ENCODE results near the gene GALNT3.
A peak's percentile ranks its signal among the peaks of the same experiment; 100 is the strongest.

Gene GALNT3

DNA sequence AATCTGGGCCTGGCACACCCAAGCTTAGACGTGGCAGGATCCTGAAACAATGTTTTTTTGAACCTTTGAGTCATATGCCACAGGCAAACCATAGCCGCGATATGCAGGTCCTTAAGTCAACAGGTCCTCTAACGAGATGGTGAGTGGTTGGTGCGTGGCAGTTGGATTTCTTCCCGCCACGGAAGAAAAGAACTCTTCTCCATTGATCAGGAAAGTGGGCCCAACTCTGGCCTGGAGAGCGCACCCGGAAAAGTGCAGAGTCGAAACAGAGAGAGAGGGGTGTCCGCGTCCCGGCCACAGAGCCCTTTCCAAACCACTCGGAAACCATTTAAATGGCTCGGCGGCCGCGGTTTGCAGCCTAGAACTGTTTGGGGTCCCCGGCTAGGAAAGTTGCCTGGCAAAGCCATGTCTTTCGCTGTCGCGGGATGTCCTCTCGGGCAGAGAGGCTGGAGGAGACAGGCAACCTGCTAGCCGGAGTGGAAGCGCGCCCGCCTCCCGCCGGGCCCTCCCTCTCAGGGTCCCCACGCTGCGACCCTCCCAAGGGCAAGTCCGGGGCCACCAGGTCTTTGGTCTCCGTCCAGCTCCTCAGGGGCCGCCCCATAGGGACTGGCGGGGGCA is 777 bp downstream of the GALNT3 start:
- H3K9ac ChIP-seq (ENCODE audit: low read length) = peak overlapping the region; percentile 68
- H3K4me2 ChIP-seq (ENCODE audit: low read depth, low read length, poor library complexity, severe bottlenecking) = peak overlapping the region; percentile 82
- peak overlapping the region; percentile 99 for H2AFZ ChIP-seq (ENCODE audit: low read depth, low read length, severe bottlenecking)
- no peaks in the 10 kb centered on the region for H3K9me2 ChIP-seq (replicated peaks; ENCODE audit: insufficient read depth, low read length)
- H3K4me3 ChIP-seq (ENCODE audit: insufficient read depth, low read length, poor library complexity, severe bottlenecking) = peak overlapping the region; percentile 73
- H3F3A ChIP-seq (ENCODE audit: insufficient read depth) = 0 out of 2 replicates have a peak, but pooled peaks cover 6% of the 10 kb centered on the region
- TF ChIP-seq EZH2phosphoT487 (conservative IDR thresholded peaks at IDR 0.05; ENCODE audit: low read length) = no peak
- TF ChIP-seq, protein P1, sequence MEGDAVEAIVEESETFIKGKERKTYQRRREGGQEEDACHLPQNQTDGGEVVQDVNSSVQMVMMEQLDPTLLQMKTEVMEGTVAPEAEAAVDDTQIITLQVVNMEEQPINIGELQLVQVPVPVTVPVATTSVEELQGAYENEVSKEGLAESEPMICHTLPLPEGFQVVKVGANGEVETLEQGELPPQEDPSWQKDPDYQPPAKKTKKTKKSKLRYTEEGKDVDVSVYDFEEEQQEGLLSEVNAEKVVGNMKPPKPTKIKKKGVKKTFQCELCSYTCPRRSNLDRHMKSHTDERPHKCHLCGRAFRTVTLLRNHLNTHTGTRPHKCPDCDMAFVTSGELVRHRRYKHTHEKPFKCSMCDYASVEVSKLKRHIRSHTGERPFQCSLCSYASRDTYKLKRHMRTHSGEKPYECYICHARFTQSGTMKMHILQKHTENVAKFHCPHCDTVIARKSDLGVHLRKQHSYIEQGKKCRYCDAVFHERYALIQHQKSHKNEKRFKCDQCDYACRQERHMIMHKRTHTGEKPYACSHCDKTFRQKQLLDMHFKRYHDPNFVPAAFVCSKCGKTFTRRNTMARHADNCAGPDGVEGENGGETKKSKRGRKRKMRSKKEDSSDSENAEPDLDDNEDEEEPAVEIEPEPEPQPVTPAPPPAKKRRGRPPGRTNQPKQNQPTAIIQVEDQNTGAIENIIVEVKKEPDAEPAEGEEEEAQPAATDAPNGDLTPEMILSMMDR (IDR thresholded peaks at IDR 0.05; ENCODE audit: insufficient read depth, low read length, poor library complexity, severe bottlenecking) = no peak
- no peaks in the 10 kb centered on the region for H3K9me3 ChIP-seq (ENCODE audit: insufficient read depth, low read length)
- no peaks in the 10 kb centered on the region for H4K20me1 ChIP-seq (ENCODE audit: low read depth, low read length)
- no peaks in the 10 kb centered on the region for H3K27me3 ChIP-seq (ENCODE audit: low read length)
- H3K27ac ChIP-seq (ENCODE audit: low read depth, low read length) = no peak overlapping the region
- H3K36me3 ChIP-seq (ENCODE audit: low read length) = no peaks in the 10 kb centered on the region
- no peaks in the 10 kb centered on the region for H3K79me2 ChIP-seq (ENCODE audit: insufficient read depth, low read length)

DNA sequence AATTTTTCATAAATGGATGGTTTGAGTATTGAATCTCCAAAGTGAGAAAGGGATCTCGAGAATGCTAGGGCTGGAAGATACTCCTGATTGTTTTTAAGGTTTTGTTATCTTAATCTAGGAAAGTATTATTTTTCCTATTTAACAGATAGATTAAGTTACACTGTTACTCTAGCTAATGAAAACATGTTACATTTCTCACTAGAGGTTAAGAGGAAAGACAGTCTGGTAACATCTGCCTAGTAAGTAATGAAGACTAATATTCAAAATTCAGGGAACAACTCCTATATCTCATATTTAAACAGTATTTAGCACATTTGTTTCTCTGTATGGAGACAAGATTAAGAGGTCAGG is 2.0 kb downstream of the GALNT3 start:
- no peak overlapping the region for H3K4me2 ChIP-seq (ENCODE audit: low read depth, low read length, poor library complexity, severe bottlenecking)
- H4K20me1 ChIP-seq (ENCODE audit: low read depth, low read length) = no peaks in the 10 kb centered on the region
- no peaks in the 10 kb centered on the region for H3K9me3 ChIP-seq (ENCODE audit: insufficient read depth, low read length)
- no peaks in the 10 kb centered on the region for H3K36me3 ChIP-seq (ENCODE audit: low read length)
- H3F3A ChIP-seq (ENCODE audit: insufficient read depth) = 0 out of 2 replicates have a peak, but pooled peaks cover 6% of the 10 kb centered on the region
- TF ChIP-seq, protein P1 (IDR thresholded peaks at IDR 0.05; ENCODE audit: insufficient read depth, low read length, poor library complexity, severe bottlenecking) = no peak
- TF ChIP-seq EZH2phosphoT487 (conservative IDR thresholded peaks at IDR 0.05; ENCODE audit: low read length) = no peak
- H3K4me3 ChIP-seq (ENCODE audit: insufficient read depth, low read length, poor library complexity, severe bottlenecking) = no peak overlapping the region
- no peak overlapping the region for H3K27ac ChIP-seq (ENCODE audit: low read depth, low read length)
- H3K9ac ChIP-seq (ENCODE audit: low read length) = no peak overlapping the region
- no peaks in the 10 kb centered on the region for H3K79me2 ChIP-seq (ENCODE audit: insufficient read depth, low read length)
- H2AFZ ChIP-seq (ENCODE audit: low read depth, low read length, severe bottlenecking) = no peak overlapping the region
- H3K27me3 ChIP-seq (ENCODE audit: low read length) = no peaks in the 10 kb centered on the region
- H3K9me2 ChIP-seq (replicated peaks; ENCODE audit: insufficient read depth, low read length) = no peaks in the 10 kb centered on the region

DNA sequence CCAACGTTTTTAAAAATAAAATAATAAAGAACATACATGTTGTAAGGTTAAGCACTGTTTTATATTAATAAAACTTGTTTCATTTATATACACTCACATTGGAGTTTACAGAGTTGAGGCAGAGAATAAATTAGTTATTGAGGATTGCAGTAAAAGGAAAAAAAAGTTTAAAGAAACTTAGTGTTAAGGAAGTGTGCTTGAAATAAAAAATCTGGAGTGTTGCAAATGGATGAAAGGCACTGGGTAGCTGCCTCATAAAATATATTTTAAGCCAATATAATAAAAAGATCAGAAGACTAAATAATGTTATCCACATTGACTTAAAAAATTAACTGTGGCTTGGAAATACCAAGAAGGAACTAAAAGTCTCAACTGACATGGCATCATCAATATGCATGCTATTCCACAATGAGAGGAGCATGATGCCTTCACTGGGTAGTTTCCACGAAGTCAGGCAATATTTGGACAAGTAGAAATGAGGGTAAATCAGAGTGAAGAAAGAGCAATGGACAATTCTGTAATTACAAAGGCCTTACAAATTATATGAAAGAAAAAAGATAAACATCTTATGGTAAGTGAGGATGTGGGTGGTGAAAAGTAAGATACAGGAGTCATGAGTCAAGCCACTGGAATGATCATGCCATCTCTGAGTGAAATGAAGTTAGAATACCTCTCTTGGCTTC is 2.5 kb downstream of the GALNT3 start:
- H3K27ac ChIP-seq (ENCODE audit: low read depth, low read length) = no peak overlapping the region
- no peaks in the 10 kb centered on the region for H3K9me3 ChIP-seq (ENCODE audit: insufficient read depth, low read length)
- no peaks in the 10 kb centered on the region for H3K27me3 ChIP-seq (ENCODE audit: low read length)
- TF ChIP-seq, protein P1 (IDR thresholded peaks at IDR 0.05; ENCODE audit: insufficient read depth, low read length, poor library complexity, severe bottlenecking) = no peak
- no peak for TF ChIP-seq EZH2phosphoT487 (conservative IDR thresholded peaks at IDR 0.05; ENCODE audit: low read length)
- H3K79me2 ChIP-seq (ENCODE audit: insufficient read depth, low read length) = no peaks in the 10 kb centered on the region
- no peak overlapping the region for H3K9ac ChIP-seq (ENCODE audit: low read length)
- no peak overlapping the region for H3K4me2 ChIP-seq (ENCODE audit: low read depth, low read length, poor library complexity, severe bottlenecking)
- H3K9me2 ChIP-seq (replicated peaks; ENCODE audit: insufficient read depth, low read length) = no peaks in the 10 kb centered on the region
- no peak overlapping the region for H3K4me3 ChIP-seq (ENCODE audit: insufficient read depth, low read length, poor library complexity, severe bottlenecking)
- H3F3A ChIP-seq (ENCODE audit: insufficient read depth) = 0 out of 2 replicates have a peak, but pooled peaks cover 6% of the 10 kb centered on the region
- no peaks in the 10 kb centered on the region for H3K36me3 ChIP-seq (ENCODE audit: low read length)
- no peaks in the 10 kb centered on the region for H4K20me1 ChIP-seq (ENCODE audit: low read depth, low read length)
- no peak overlapping the region for H2AFZ ChIP-seq (ENCODE audit: low read depth, low read length, severe bottlenecking)
